ENCODE results near the gene NOVA2.

NOVA2 gene

DNA sequence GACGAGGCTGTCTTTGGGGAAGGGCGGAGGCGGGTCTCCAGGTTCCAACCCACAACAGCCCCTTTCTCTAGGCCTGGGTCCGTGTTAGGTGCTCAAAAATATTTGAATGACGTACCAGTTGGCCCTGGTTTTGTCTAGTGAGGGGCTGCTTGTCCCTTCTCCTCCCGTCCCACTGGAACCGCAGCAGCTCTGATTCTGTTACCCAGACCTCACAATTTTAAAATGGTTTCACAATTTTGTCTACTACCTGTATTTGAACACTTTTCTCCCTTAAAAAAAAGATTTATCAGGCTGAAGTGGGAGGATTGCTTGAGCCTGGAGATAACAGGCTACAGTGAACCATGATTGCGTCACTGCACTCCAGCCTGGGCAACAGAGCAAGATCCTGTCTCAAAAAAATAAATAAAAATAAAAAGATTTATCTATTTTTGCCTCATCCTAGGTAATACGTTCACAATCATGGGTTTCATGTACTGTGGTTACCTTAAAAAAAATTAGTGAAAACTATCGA lies 86.4 kb downstream of the NOVA2 start:
- no peak for DNase-seq

DNA sequence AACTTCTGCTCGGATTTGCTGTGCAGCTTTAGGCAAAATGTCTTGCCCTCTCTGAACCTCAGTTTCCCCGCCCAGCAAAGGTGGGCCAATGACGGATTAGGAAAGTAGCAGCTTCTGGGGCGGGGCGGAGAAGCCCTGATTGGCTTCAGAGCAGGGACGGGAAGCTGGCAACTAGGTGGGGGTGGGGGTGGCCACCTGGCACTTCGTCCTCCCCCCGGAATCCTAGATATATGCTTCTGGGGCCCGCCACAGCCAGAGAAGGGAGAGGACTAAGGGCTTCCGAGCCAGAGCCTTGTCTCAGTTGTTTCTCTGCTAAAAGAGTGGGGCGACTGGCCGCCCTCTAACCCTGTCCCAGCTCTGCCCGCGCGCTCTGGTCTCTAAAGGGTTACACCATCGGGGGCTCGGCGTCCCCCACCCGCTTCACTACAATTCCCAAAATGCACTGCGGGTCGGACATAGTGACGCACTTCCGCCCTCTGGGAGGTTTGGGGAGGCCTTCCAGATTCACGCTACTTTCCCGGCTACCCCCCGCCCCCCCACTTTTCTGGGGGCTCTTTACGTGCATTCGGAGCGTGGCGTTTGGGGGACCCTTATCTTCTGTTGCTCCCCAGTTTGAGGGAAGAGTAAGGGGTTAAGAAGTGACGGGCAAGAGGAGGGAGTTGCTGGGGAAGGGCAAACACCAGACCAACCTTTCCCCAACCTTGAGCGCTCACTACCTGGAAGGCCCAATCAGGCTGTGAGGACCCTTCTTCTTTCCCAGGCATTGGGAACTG lies 87.1 kb downstream of the NOVA2 start:
- peak; percentile 94 for DNase-seq

DNA sequence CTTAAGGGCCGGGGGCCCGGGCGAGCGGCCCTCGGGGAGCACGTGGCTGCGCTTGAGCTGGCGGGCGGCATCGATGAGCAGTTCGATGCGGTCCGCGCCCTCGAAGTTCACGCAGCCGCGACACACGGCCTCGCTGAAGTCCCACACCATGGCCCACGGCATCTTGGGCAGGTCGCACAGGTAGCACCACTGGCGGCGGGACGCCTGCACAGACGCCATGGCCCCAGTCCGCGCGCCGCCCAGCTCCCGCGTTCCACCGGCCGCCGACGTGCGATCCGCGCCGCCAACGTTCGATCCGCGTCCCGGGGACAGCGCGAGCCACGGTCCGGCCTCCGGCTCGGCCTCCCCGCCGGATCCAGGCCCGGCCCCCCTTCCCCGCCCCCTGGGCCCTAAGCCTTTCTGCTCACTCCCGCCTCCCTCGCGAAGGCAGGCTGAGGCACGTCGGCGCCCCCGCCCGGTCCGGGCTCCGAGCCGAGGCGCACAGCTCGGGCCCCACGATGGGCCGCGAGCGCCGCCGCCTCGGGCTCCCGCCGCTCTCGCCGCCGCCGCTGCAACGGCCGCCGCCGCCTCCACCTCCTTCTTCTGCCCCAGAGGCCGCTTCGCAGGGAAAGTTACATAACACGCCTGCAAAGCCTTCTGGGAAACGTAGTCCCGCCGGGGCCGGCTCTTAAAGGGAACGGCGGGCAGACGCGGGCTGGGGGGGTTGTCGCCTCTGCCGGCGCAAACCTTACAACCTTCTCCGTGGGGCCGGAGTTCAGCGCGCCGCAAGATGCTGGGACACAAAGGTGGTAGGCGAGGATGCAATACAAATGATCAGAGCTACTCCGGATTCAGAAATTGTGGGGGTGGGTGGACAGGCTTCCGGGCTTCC lies 87.9 kb downstream of the NOVA2 start, which contains the start of gene IRF2BP1:
IRF2BP1 (minus strand) TSS at position 586 of the 871 bp plus-strand sequence; CDS start at position 219, 367 bp downstream.
- peak; percentile 94 for DNase-seq

DNA sequence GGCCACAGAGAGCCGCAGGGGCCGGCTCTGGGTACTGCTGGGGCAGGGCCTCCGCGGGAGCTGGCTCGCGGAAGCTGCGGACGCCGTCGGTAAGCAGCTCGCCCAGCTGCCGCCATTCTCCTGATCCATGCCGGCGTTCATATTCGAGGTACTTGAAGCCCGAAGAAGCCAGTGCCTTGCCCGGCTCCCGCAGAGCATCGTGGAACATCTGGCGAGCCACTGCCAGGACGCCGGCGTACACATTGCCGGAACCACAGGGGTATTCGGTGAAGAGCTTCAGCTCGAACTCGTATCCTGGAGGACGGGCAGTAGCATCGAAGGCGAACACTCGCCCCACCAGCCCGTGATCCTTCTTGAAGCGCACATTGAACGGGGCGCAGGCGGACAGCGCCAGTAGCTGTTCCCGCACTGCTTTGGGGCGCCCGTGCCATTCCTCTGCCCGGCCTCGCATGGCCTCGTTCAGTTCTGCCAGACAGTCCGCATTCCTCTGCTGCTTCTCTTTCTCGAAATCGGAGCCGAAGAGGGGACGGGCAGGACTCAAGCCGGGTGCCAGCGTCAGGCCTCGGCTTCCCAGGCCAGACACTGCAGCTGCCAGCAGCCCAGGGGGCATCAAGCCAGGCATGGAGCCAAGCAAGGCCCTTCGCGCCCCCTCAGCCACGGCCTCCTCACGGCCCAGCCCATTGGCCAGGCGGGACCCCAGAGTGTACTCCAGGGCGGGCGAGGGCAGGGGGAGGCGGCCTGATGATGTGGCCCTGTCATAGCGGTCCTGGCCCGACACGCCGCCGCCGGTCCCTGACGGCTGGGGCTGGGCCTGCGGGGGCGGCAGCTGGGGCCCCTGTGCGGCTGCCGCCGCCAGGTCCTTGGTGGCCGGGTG lies 88.7 kb downstream of the NOVA2 start:
- no peak for DNase-seq

DNA sequence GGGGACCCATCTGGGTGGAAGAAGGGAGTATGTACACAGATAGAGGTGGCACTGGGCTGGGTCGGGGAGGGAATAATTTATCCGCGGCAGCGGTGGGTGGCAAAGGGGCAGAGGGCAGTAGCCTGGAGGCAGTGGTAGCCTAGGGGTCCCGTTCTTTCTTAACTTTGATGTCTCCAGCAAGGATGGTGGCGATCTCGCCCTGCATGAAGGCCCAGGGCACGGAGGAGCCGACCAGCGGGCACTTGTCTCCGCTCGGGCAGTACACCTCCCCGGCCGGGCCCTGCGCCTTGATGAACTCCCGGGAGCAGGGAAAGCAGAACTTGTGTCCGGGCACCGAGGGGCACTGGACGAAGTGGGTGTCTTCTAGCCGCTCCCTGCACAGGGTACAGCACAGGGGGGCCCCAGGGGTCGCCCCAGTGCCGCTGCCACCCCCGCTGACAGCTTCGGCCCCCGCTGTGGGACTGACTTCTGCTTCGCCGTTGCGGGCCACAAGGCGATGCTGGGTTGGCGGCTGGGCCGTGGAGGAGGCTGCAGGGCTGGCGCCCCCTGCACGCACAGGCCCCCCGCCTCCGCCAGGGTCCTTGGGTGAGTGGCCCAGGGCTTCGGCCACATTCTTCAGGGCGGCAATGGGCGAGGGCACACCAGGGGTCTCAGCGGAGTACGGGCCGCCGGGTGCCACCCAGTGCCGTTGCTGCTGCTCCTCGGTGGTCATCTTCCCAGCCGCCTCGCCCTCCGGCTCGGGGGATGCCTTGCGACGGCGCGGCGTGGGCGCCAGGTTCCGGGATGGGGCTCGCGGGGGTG lies 89.6 kb downstream of the NOVA2 start:
- no peak for DNase-seq
